ENCODE results near the gene B4GALT5. TPM values are rescaled to one million over a fixed set of nuclear protein-coding genes. Genes with fewer than 3 reads are reported as not detected.
"Not testable (repeated sequence)": the region's sequence is repeated elsewhere in the genome, so short reads cannot be mapped to it uniquely, and the experiment has no call there.

B4GALT5 gene
- total and polyA plus RNA-seq, 8 donors, result 38.4 to 51.0 (median 45.8) TPM

DNA sequence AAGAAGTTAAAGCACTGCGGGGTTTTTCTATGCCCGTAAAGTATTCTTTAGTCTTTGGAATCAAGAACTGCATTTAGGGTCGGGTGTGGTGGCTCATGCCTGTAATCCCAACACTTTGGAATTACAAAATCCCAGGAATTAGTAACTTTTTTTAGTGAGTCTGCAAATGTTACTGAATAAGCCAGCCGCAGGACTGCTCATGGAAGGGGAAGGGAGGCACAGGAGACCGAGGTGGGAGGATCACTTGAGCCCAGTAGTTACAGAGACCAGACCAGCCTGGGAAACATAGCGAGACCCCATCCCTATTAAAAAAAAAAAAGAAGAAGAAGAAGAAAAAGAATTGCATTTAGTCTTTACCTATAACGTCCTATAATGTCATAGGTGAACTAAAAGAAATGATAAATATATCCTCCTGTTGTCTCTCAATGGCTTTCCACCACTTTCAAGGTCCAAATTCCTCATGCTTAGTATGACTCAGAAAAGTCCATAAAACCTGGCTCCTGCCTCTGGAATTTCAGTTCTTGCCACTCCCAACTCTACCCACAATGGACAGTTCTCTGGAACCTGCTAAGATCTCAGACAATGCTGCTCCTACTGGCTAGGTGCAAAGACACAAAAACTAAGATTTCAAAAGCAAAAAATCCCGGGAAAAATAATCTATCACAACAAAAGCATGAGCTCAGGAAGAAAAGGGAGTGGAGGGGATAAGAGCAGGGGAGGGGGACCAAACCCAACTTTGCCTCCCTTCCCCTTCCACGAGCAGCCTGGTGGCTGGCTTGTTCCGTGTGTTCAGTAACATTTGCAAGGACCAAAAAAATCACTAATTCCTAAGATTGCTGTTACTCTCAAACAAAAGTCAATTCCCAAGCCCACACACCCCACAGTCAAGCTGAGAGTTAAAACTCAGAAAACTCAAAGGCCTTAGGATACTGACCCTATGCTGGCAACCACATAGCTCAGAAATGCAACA, 39.0 kb downstream of the B4GALT5 start:
- peak; percentile 74 for ATAC-seq
- DNase-seq, result no peak
- TF ChIP-seq, protein P1, sequence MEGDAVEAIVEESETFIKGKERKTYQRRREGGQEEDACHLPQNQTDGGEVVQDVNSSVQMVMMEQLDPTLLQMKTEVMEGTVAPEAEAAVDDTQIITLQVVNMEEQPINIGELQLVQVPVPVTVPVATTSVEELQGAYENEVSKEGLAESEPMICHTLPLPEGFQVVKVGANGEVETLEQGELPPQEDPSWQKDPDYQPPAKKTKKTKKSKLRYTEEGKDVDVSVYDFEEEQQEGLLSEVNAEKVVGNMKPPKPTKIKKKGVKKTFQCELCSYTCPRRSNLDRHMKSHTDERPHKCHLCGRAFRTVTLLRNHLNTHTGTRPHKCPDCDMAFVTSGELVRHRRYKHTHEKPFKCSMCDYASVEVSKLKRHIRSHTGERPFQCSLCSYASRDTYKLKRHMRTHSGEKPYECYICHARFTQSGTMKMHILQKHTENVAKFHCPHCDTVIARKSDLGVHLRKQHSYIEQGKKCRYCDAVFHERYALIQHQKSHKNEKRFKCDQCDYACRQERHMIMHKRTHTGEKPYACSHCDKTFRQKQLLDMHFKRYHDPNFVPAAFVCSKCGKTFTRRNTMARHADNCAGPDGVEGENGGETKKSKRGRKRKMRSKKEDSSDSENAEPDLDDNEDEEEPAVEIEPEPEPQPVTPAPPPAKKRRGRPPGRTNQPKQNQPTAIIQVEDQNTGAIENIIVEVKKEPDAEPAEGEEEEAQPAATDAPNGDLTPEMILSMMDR (IDR thresholded peaks at IDR 0.05), result no peak
- Histone ChIP-seq H3K27me3 (no peaks in the 10 kb centered on the region), H3K4me1 (peaks cover 58 to 98% of the 10 kb centered on the region in 2 donors), H3K36me3 (no peaks in the 10 kb centered on the region), H3K27ac (peak overlapping the region; percentile 35 to 88), H3K4me3 (no peak overlapping the region), H3K9me3 (no peaks in the 10 kb centered on the region)
- intact Hi-C loops (cut with DNase I), result no loop called here

DNA sequence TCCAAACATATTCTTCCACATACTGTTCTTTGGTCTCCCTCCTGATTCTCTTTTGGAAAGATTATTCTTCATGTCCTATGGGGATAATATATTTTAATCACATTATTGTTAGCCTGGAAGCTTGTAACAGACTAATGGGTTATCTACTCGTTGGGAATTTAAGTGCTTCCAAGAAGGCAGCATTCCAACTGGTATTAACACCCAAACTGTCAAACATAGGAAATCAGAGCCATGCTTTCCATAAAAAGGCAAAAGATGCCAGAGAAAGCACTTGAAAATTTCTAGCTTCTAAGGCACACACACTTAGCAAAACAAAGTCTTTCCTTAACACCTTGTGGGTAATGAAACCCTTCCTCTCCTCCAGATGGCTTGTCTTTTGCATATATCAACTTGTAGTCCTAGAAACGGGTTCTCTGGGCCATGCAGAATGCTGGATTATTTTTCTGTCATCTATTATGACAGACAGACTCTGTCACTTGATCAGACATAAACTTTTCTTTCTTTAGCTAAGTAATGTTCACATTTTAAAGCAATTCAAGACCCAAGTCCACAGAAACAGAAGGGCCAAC, 41.5 kb downstream of the B4GALT5 start:
- peaks cover 36 to 98% of the 10 kb centered on the region in 2 donors for H3K4me1 ChIP-seq
- peak; percentile 4 for ATAC-seq
- no peak for DNase-seq
- no peaks in the 10 kb centered on the region for H3K27me3 ChIP-seq
- intact Hi-C loops (cut with DNase I), result no loop called here
- TF ChIP-seq, protein P1 (IDR thresholded peaks at IDR 0.05), result no peak
- no peaks in the 10 kb centered on the region for H3K9me3 ChIP-seq
- H3K36me3 ChIP-seq, result no peaks in the 10 kb centered on the region
- no peak overlapping the region for H3K4me3 ChIP-seq
- no peak overlapping the region for H3K27ac ChIP-seq

- Histone ChIP-seq H3K36me3 (no peaks in the 10 kb centered on the region), H3K9me3 (no peaks in the 10 kb centered on the region), H3K4me1 (peaks cover 29 to 96% of the 10 kb centered on the region in 2 donors), H3K4me3 (no peak overlapping the region), H3K27ac (no peak overlapping the region), H3K27me3 (no peaks in the 10 kb centered on the region)
- DNase-seq (no peak), ATAC-seq (no peak)
- intact Hi-C loops (cut with DNase I), result no loop called here
- TF ChIP-seq, protein P1 (IDR thresholded peaks at IDR 0.05), result no peak
These were observed 42.2 kb downstream of the B4GALT5 start for GRCh38 chr20:49671433-49671832.

DNA sequence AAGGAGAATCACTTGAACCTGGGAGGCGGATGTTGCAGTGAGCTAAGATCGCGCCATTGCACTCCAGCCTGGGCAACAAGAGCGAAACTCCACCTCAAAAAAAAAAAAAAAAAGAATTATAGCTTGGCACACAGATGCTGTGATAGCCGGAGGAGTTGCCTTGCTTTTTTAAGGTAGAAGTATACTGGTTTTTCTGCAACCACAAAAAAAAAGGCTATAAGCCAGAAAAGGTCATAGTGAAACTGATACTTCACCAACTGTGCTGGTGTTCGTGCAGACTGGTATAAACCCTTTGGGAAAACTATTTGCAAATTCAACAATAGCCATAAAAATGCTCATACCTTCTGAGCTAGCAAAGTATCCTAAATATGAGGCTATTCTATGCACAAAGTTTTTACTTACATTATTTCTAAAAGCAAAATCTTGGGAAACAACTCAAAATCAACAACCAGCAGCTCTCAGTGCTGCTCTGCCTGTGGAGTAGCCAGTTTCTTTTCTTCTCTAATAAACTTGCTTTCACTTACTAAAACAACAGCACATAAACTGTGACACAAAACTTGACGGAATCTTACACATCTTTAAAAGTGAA, 44.0 kb downstream of the B4GALT5 start:
- intact Hi-C loops (cut with DNase I), result no loop called here
- ATAC-seq, result peak; percentile 20

DNA sequence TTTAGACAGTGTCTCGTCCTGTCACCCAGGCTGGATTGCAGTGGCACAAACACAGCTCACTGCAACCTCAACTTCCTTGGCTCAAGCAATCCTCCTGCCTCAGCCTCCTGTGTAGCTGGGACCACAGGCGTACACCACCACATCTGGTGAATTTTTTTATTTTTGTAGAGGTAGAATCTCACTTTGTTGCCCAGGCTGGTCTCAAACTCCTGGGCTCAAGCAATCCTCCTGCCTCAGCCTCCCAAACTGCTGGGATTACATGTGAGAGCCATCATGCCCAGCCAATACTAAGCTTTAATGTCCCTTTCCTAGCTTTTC, 44.8 kb downstream of the B4GALT5 start:
- H3K4me3 ChIP-seq; DNase-seq; ATAC-seq; H3K9me3 ChIP-seq; H3K27me3 ChIP-seq; intact Hi-C loops (cut with DNase I); H3K36me3 ChIP-seq: not testable (repeated sequence)
- Histone ChIP-seq H3K27ac (peak overlapping the region in 1 of 2 donors; percentile 30), H3K4me1 (peaks cover 15 to 93% of the 10 kb centered on the region in 2 donors)

More for the DNA sequence above, 44.0 kb downstream of the B4GALT5 start:
- Histone ChIP-seq H3K9me3 (no peaks in the 10 kb centered on the region), H3K27ac (peak overlapping the region in 1 of 2 donors; percentile 49), H3K4me1 (peaks cover 16 to 96% of the 10 kb centered on the region in 2 donors), H3K36me3 (no peaks in the 10 kb centered on the region), H3K4me3 (no peak overlapping the region), H3K27me3 (no peaks in the 10 kb centered on the region)
- TF ChIP-seq, protein P1 (IDR thresholded peaks at IDR 0.05), result no peak
- DNase-seq, result no peak
